GM19468 (cell line): ENCODE measurements around the gene NET1.
"Not testable (repeated sequence)": the region's sequence is repeated elsewhere in the genome, so short reads cannot be mapped to it uniquely, and the experiment has no call there.

ENCODE experiments used
- ATAC-seq: cut with Tn5 transposase; IDR thresholded peaks from one replicate; pipeline ENCODE4 v1.9.1; 2021; ENCODE audit warnings: mild to moderate bottlenecking, moderate library complexity, moderate number of reproducible peaks; ENCODE audit not compliant: unreplicated experiment; ENCODE audit errors: extremely low read depth

The NET1 gene

GRCh38 chr10:5461203-5461588, 48.8 kb downstream of the NET1 start:
- no peak for ATAC-seq

DNA sequence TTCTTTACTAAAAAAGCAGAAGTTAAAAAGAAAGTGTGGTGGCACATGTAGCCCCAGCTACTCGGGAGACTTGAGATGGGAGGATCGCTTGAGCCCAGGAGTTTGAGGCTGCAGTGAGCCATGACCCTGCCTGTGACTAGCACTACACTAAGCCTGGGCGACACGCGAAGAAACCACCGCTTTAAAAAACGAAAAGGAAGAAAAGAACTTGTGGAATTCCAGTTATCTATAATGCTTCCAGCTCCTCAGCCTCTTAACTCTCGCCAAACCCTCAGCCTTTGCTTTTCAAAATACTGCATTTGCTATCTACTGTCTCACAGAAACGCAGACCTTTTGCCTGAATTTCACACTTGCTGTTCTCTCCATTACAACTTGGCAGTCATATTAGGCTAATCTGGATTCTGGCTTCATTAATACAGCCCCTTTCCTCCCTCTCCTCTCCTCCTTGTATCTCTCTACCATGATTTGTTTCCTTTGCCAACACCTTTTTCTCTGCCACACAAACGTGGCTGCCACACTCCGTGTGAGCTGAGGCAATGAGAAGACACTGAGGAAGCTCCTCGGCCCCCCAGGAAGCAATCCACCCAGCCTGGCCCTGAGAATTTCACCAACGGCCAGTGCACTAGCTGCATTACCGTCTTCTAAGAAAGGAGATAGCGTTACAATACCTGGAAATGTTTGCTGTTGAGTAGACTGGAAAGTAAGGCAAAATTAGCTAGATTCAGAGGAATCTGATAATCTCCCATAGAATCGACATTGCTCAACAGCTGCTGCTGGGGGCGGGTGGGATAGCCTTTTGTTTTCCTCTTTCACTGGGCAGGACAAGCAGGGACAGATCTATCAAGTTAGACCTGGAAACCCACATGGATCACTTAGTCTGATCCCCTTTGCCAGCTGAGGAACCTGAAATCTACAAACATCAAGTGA, 49.8 kb downstream of the NET1 start:
- no peak for ATAC-seq

- ATAC-seq: no peak
Observed at GRCh38 chr10:5462841-5463293, 50.5 kb downstream of the NET1 start.

DNA sequence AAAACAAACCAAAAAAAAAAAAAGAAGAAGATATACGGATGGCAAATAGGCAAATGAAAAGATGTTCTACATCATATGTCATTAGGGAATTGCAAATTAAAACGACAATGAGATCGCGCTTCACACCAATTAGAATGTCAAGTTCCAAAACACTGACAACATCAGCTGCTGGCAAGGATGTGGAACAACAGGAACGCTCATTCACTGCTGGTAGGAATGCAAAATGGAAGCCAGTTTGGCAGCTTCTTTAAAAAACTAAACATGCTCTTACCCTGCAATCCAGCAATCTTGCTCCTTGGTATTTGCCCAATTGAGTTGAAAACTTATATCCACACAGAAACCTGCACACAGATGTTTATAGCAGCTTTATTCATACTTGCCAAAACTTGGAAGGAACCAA, 52.2 kb downstream of the NET1 start:
- no peak for ATAC-seq

DNA sequence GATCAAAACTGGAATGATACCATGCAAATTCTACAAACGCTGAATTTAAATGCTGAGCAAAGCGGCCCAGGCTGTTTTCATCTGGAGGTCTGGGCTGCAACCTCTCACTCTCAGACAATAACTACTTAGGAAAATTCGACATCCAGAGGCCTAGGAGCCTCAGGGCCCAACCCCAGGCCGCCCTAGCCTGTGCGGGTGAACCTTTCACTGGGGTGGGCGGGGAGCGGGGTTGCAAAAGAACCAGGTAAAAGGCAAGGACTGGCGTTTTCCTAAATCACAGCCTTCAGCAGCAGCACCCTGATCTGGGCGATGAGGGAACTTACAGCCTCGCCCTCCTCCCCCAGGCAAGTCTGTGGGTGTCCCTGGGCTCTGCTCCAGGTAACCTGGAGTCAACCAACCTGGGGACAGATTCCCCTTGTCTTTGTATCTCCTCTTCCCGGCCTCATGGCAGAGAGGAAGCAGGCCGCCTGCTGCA, 53.7 kb downstream of the NET1 start:
- no peak for ATAC-seq

GRCh38 chr10:5466451-5467206, 54.3 kb downstream of the NET1 start:
- no peak for ATAC-seq

DNA sequence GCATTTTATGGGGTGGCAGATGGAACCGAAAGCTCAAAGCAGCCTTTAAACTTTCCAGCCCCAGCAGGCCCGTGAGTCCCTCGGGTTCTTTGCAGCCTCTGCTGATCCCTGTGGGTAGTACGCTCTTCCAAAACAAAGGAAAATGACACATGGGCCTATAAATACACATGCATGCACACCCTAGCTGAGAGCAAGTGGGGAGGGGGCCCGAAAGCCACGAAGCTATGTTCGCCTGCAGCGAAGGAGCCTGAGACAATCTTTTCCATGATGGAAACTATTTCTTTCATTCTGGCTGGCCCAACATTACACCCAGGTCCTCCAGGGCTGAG, 54.8 kb downstream of the NET1 start:
- no peak for ATAC-seq

GRCh38 chr10:5467634-5468255, 55.4 kb downstream of the NET1 start:
- ATAC-seq: no peak

DNA sequence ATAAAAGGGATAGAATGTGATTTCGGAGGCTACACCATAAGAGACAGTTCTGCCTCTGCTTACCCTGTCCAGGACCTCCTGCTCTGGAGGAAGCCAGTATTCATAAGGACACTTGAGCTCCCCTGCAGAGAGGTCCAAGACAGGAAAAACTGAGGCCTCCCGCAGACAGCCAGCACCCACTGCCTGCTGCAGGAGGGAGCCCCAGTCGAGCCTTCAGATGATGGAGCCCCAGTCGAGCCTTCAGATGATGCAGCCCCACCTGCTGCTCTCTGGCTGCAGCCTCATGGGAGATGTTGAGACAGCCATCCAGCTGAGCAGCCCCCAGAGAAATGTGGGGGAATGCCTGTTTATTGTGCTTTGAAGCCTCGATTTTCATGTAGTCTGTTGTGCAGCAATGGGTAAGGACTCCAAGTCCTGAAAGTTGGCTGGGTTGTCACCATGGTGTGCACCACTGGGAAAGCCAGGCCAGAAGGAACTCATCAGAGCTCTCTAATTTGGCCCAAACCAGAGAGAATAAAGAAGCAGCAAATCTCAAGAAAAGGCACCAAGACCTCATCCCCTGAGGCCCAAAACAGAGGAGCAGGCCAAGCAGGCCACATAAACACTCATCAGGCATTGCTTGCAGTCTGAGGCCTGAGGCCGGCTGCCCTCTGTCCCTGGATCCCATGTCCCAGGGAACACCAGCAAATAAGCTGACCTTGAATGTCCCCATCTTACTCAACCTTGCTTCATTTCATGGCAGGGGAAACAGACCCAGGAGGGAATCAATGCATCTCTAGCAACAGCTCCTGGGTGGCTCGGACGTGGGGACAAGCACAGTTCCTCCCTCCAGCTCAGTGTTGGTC, 56.1 kb downstream of the NET1 start:
- no peak for ATAC-seq

- no peak for ATAC-seq
Observed at GRCh38 chr10:5469353-5470061, 57.1 kb downstream of the NET1 start.

- no peak for ATAC-seq
Observed at GRCh38 chr10:5470062-5470751, 57.9 kb downstream of the NET1 start.

DNA sequence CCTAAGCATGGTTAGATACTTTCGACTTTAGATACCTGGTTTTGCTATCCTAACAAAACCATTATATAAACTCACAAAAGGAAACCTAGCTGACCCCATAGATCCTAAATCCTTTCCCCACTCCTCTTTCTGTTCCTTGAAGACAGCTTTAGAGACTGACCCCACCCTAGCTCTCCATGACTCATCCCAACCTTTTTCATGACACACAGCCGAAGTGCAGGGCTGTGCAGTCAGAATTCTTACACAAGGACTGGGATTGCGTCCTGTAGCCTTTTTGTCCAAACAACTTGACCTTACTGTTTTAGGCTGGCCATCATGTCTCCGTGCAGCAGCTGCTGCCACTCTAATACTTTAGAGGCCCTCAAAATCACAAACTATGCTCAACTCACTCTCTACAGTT, 62.3 kb downstream of the NET1 start:
- not testable (repeated sequence) for ATAC-seq

- ATAC-seq: not testable (repeated sequence)
Observed at GRCh38 chr10:5475088-5475487, 62.7 kb downstream of the NET1 start.

- not testable (repeated sequence) for ATAC-seq
Observed at GRCh38 chr10:5475974-5476807, 63.8 kb downstream of the NET1 start.

DNA sequence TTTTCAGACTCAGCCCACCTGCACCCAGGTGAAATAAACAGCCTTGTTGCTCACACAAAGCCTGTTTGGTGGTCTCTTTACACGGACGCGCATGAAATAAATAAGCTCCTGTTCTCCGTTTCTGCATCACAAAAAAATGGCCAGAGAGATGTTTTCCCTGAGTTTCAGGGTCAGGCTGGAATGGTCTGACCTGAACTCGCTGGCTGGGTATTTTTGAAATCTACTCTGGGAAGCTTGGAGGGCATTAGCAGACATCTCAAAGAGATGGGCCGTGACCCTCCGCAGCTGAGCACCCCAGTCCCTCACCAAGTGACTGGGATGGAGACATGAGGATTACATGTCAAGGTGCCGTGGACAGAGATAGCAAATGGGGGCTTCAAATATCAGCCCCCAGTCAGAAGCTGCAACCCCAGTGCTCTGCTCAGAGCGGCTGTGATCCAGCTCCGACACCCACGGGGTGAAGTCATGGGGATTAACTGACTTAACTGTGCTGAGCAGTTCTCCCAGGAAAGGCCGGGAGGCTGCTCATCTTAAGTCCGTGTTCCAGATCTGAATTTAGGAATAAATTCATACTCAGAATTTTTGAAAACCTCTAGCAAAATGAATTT, 64.7 kb downstream of the NET1 start:
- no peak for ATAC-seq

GRCh38 chr10:5477948-5478693, 65.8 kb downstream of the NET1 start:
- ATAC-seq: no peak
